Esophagus muscularis mucosa (tissue), 4 donors: ENCODE data around the gene CLCA4.

ENCODE experiments used
- EP300 ChIP-seq: sonication (generic); formaldehyde crosslinking; IDR thresholded peaks from one replicate; pipeline ENCODE4 v1.6.1; 2017; ENCODE audit warnings: antibody characterized with exemption
- POLR2A ChIP-seq: fragments of 450-650 bp; IDR thresholded peaks from one replicate; pipeline ENCODE4 v1.6.1; 2017; ENCODE audit warnings: antibody characterized with exemption, moderate library complexity, mild to moderate bottlenecking, low read depth
- POLR2AphosphoS5 ChIP-seq, 2 donors: sonication (generic); formaldehyde crosslinking; IDR thresholded peaks; one replicate each; pipeline ENCODE4 v1.6.1; 2017; ENCODE audit warnings: antibody characterized with exemption in 2 of 2
- TF ChIP-seq, protein P1 (sequence below), 3 experiments: fragments of 200-600 bp in 2 of 3; fragments of 450-650 bp in 1 of 3; sonication (generic) in 2 of 3; IDR thresholded peaks; one replicate each; pipeline ENCODE4 v1.5.1; 2017 to 2019; ENCODE audit warnings: antibody characterized with exemption in 3 of 3, mild to moderate bottlenecking in 2 of 3, moderate library complexity in 1 of 3

DNA sequence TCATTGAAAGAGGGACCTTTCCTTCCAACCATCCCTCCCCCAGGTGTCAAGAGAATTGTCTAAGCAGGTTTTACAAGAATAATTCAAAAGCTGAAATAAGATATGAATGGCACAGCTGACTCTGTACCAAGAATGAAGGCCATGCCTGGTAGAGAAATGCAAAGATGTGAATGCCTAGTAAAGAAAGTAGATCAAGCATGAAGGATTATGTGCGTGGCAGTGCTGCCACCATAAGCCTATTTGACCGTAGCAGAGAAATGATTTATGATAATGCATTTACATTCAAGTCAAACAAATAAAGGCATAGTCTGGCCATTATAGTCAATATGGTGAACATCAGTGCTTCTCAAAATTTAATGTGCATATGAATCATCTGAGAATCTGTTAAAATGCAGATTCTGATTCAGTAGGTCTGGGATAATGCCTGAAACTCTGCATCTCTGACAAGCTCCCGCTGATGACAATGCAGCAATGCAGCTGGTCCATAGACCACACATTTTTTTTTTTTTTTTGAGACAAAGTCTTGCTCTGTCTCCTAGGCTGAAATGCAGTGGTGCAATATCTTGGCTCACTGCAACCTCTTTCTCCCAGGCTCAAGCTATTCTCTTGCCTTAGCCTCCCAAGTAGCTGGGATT is 16.6 kb upstream of the CLCA4 start:
- TF ChIP-seq POLR2A = no peak
- TF ChIP-seq, protein P1, sequence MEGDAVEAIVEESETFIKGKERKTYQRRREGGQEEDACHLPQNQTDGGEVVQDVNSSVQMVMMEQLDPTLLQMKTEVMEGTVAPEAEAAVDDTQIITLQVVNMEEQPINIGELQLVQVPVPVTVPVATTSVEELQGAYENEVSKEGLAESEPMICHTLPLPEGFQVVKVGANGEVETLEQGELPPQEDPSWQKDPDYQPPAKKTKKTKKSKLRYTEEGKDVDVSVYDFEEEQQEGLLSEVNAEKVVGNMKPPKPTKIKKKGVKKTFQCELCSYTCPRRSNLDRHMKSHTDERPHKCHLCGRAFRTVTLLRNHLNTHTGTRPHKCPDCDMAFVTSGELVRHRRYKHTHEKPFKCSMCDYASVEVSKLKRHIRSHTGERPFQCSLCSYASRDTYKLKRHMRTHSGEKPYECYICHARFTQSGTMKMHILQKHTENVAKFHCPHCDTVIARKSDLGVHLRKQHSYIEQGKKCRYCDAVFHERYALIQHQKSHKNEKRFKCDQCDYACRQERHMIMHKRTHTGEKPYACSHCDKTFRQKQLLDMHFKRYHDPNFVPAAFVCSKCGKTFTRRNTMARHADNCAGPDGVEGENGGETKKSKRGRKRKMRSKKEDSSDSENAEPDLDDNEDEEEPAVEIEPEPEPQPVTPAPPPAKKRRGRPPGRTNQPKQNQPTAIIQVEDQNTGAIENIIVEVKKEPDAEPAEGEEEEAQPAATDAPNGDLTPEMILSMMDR (IDR thresholded peaks at IDR 0.05) = no peak
- TF ChIP-seq EP300 = no peak
- no peak for TF ChIP-seq POLR2AphosphoS5 (IDR thresholded peaks at IDR 0.05)
